NK-92 (cell line): Measurements from ENCODE around the gene ODAD2.
"Not testable (repeated sequence)": the region's sequence is repeated elsewhere in the genome, so short reads cannot be mapped to it uniquely, and the experiment has no call there.

Source experiments
- DNase-seq: peaks from one replicate; lab custom pipeline; 2025; ENCODE audit not compliant: unreplicated experiment; lab: John Stamatoyannopoulos, UW

ODAD2 gene

DNA sequence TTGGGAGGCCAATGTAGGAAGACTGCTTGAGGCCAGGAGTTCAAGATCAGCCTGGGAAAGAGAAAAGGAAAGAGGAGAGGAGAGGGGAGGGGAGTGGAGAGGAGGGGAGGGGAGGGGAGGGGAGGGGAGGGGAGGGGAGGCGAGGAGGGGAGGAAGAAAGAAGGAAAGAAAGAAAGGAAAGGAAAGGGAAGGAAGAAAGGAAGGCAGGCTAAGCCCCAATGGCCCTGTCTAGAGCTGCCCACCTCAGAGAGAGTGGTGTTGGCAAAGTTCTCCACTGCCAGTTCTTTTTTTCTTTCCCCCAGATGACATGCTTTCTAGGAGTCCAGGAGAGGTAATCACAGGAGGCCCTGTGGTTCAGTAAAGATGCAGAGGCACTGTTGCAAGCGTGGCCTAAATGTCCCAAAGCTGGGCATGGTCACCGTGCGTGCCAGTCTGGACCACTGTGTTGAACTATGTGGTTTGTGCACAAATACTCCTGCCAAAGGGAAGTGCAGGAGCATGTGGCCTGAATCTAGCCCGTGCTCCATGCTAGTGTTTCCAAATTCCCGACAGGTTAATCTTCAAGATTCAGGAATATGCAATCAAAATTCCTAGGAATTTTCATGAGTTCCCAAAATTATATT is 39.7 kb downstream of the ODAD2 start:
- DNase-seq, result no peak

GRCh38 chr10:27958383-27958782 is 40.5 kb downstream of the ODAD2 start:
- not testable (repeated sequence) for DNase-seq

- no peak for DNase-seq
These were observed 48.7 kb downstream of the ODAD2 start for GRCh38 chr10:27950242-27950564.

GRCh38 chr10:27949528-27950241 is 49.2 kb downstream of the ODAD2 start:
- no peak for DNase-seq

DNA sequence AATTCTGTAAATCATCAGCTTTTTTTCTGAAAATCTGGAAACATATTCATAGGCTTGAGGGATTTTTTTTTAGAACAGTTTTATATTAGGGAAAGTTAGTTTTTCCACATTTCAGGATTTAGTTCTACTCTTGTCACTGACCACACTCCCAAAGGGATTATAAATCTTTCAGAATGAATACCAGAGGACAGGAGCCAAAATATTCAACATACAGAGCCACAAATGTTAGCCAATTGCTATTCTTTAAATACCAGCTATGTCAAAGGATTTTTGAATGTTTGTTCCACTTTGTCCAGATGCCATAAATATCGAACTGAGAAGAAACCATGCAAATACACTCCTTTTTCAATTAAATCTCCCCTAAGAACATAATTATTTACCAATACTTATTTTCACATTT is 50.7 kb downstream of the ODAD2 start:
- no peak for DNase-seq

GRCh38 chr10:27947540-27947939 is 51.3 kb downstream of the ODAD2 start:
- DNase-seq, result no peak

DNA sequence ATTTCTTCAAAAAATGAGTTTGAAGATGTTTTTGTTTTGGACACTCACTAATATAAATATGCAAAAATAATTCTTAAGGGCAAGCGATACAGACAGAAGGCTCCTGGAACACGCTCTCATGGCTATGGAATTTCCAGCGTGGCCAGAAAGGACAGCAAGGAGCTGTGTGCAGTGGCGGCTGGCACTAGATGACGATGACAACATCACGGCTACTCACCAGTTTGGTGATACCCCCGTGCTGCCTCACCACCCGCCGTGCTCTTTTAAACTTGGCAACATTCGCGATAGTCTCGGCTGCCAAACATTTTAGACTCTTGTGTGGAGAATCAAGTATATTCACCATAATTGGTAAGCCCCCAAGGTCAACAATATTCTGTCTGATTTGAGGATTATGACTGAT is 54.9 kb downstream of the ODAD2 start:
- DNase-seq, result no peak

- DNase-seq, result no peak
These were observed 84.0 kb downstream of the ODAD2 start for GRCh38 chr10:27914888-27915287.

GRCh38 chr10:27912231-27912630 is 86.6 kb downstream of the ODAD2 start:
- no peak for DNase-seq

GRCh38 chr10:27911539-27911938 is 87.3 kb downstream of the ODAD2 start:
- no peak for DNase-seq

DNA sequence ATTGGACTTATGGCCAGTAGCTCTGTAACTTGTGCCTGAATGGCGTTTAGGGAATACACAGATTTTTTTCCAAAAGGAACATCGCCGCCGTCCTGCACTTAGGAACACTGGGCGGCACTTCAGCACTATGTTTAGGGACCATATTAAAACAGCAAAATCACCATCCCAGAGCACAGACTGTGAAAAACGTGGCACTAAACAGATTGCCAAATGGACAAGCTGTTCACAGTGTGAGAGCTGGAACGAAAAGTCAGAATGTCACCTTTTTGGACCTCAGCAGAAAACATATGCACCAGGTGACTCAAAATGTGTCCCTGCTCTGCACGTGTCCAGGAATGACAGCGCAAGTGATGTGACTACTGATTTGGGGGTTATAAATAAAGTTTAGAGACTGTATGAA is 87.9 kb downstream of the ODAD2 start:
- no peak for DNase-seq

DNA sequence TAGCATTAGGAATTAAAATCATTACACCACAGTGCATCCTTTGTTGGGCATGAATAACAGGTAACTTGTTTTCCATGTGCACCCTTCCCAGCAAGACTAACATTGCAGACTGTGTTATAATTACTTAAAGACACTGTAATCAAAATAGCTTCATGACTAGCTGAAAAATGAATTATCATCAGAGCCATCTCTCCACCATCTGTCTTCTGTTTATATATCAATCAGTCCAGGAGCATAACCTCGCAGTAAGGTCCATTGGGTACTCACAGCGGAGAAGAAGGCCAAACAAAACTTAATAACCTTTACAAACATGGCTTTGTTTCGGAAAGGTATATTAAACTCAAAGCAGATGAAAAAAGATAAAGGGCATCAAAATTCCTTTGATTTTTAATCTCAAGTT is 90.6 kb downstream of the ODAD2 start:
- DNase-seq, result no peak

DNA sequence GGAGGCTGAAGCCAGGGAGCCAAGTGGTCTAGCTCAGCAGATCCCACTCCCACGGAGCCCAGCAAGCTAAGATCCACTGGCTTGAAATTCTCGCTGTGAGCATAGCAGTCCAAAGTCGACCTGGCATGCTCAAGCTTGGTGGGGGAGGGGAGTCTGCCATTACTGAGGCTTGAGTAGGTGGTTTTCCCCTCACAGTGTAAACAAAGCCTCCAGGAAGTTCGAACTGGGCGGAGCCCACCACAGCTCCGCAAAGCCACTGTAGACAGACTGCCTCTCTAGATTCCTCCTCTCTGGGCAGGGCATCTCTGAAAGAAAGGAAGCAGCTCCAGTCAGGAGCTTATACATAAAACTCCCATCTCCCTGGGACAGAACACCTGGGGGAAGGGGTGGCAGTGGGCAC is 99.4 kb downstream of the ODAD2 start:
- not testable (repeated sequence) for DNase-seq

- DNase-seq, result no peak
These were observed 99.8 kb downstream of the ODAD2 start for GRCh38 chr10:27899058-27899457.

DNA sequence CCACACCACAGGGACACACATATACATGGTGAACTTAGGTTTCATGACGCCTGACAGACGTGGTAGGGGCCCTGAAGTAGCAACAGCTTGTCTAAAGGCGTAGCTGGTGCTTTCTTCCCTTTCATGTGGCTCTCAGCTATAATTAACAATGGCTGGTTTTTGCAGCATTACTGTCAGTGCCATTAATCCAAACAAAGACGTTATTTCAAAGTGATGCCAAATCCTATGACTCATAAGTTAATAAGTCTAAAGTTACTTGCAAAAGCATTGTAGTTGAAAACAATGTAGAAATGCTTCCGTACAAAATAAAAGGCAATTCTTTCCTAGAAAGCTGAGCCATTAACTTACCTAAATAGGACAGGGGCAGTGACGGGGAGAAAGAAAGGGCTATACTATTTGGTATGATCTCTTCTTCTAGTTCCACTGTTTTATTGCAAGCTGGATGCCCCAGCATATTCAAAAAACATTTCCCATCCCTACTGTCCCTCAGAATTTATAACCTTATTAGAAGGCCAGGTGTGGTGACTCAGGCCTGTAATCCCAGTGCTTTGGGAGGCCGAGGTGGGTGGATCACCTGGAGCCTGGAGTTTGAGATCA is 105.4 kb downstream of the ODAD2 start:
- DNase-seq, result no peak

- no peak for DNase-seq
These were observed 107.9 kb downstream of the ODAD2 start for GRCh38 chr10:27890971-27891370.

GRCh38 chr10:27889518-27889917 is 109.4 kb downstream of the ODAD2 start:
- DNase-seq, result no peak

DNA sequence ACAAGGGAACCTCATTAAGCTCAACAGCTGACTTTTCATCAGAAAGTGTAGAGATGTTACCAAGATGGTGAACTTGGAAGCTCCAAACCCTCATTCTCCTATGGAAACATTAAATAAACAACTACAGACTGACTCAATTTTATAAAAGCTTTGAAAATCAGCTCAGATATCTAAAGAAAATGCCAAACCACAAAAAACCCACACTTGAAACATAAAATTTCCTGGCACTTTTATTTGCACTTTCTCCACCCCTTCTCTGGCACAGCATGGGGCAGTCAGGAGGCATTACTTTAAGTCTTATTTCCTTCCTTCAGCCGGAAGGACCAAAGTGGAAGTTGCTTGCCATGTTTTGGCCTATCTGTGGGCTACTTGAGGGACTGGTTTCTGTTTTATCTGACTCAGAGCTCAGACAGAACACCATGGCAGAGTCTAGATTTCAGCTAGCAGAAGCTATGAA is 114.7 kb downstream of the ODAD2 start:
- DNase-seq, result no peak

DNA sequence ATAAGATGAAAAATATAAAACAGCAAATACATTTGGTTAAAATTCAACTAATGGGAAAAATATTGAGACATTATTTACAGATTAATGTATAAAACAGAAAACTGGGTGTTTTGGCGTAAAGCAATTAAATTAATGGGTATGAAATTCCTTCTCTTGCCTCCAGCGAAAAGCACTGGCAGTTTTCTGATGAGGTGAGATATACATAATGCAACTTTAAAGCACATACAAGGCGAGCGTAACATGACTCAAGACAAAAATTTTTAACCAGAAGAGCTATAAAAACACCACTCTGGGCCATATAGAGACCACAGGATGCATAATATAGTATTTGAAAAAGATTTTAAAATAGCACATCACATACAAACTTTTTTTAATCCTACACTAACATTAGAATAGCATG is 120.6 kb downstream of the ODAD2 start:
- no peak for DNase-seq

DNA sequence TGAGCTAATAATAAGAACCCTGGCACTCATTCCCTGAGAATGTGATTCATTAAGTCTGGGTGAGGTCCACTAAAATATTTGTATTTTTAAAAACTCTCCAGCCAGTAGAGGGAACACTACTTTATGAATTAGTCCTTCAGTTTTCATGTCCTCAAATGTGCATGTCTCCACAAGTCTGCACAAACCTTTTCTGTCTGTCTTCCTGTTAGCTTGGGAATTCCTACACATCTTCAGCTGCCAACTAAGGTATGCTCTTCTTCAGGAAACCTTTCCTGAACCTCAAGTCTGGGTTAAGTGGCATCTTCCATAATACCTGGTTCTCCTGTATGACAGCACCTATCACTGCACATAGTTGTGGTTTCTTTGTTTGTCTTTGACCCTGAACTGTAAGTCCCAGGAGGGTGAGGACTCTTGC is 133.7 kb downstream of the ODAD2 start:
- no peak for DNase-seq

GRCh38 chr10:27861781-27862180 is 137.1 kb downstream of the ODAD2 start:
- DNase-seq, result no peak

- DNase-seq, result no peak
These were observed 141.3 kb downstream of the ODAD2 start for GRCh38 chr10:27857616-27858015.

GRCh38 chr10:27844223-27844622 is 154.7 kb downstream of the ODAD2 start:
- DNase-seq, result no peak
